Smooth muscle cell (in vitro differentiated cells): ENCODE data around the gene NEK11. TPM values are rescaled to one million over a fixed set of nuclear protein-coding genes. Genes with fewer than 3 reads are reported as not detected.

ENCODE experiments used
- DNase-seq: peaks from one replicate; lab custom pipeline; 2025; ENCODE audit not compliant: unreplicated experiment; lab: John Stamatoyannopoulos, UW
- H2AFZ ChIP-seq: fragments of 200-600 bp; sonication (generic); 2 replicates; pipeline ENCODE4 v1.6.0; 2016; ENCODE audit warnings: antibody characterized with exemption, low read depth, mild to moderate bottlenecking
- H3F3A ChIP-seq: fragments of 200-600 bp; sonication (generic); 2 replicates; pipeline ENCODE4 v1.6.0; 2017; ENCODE audit warnings: antibody characterized with exemption, low read depth
- H3K27ac ChIP-seq: fragments of 200-600 bp; sonication (generic); 2 replicates; pipeline ENCODE4 v1.5.1; 2016; ENCODE audit warnings: low read depth, mild to moderate bottlenecking
- H3K27me3 ChIP-seq: fragments of 200-600 bp; sonication (generic); 2 replicates; pipeline ENCODE4 v1.6.1; 2016; ENCODE audit warnings: low read depth, mild to moderate bottlenecking
- H3K36me3 ChIP-seq: fragments of 200-600 bp; sonication (generic); 2 replicates; pipeline ENCODE4 v1.5.1; 2016; ENCODE audit warnings: low read depth
- H3K4me1 ChIP-seq: fragments of 200-600 bp; sonication (generic); 2 replicates; pipeline ENCODE4 v1.5.1; 2016; ENCODE audit warnings: low read depth
- H3K4me2 ChIP-seq: fragments of 200-600 bp; sonication (generic); 2 replicates; pipeline ENCODE4 v1.6.0; 2016; ENCODE audit warnings: mild to moderate bottlenecking
- H3K4me3 ChIP-seq: fragments of 200-600 bp; sonication (generic); 2 replicates; pipeline ENCODE4 v1.5.1; 2016; ENCODE audit warnings: mild to moderate bottlenecking
- H3K79me2 ChIP-seq: fragments of 200-600 bp; sonication (generic); 2 replicates; pipeline ENCODE4 v1.6.0; 2016; ENCODE audit warnings: low read depth, mild to moderate bottlenecking
- H3K9ac ChIP-seq: fragments of 200-600 bp; sonication (generic); 2 replicates; pipeline ENCODE4 v1.6.0; 2016; ENCODE audit warnings: low read depth
- H3K9me3 ChIP-seq: fragments of 200-600 bp; sonication (generic); replicated peaks from 2 replicates; pipeline ENCODE4 v1.5.1; 2016; ENCODE audit warnings: low read depth
- H4K20me1 ChIP-seq: fragments of 200-600 bp; sonication (generic); 2 replicates; pipeline ENCODE4 v1.6.0; 2016; ENCODE audit warnings: low read depth
- CTCF ChIP-seq: fragments of 200-600 bp; sonication (generic); IDR thresholded peaks from 2 replicates; pipeline ENCODE4 v1.5.1; 2017; ENCODE audit warnings: borderline replicate concordance, mild to moderate bottlenecking, antibody characterized with exemption; ENCODE audit not compliant: insufficient read depth, poor library complexity, severe bottlenecking
- WGBS: methylation state at CpG from one replicate; pipeline ENCODE4 v1.1.7; 2016; ENCODE audit warnings: low lambda C conversion rate; 5-methylcytosine and 5-hydroxymethylcytosine counted together
- polyA plus RNA-seq: library from polyadenylated mRNA; unstranded; fragments of >200 nt; fragmentation: Nextera tagmentation; extraction: Ambion mirVana; gene quantifications from 2 replicates; pipeline ENCODE4 v1.2.1, GENCODE V29; 2016
- total RNA-seq: library from RNA; depleted of rRNA; stranded (reverse); fragments of >200 nt; gene quantifications from 2 replicates; pipeline ENCODE4 v1.2.3, GENCODE V29; 2014

The NEK11 gene
- total and polyA plus RNA-seq, 2 experiments from 2014 or later = 3.0 to 3.3 TPM

- Histone ChIP-seq H3K4me3 (no peak overlapping the region), H3K9ac (no peak overlapping the region), H4K20me1 (no peaks in the 10 kb centered on the region), H3K9me3 (no peaks in the 10 kb centered on the region), H3K4me2 (no peak overlapping the region), H3F3A (no peaks in the 10 kb centered on the region), H3K27ac (no peak overlapping the region), H2AFZ (no peak overlapping the region), H3K4me1 (peaks cover 5% of the 10 kb centered on the region), H3K36me3 (no peaks in the 10 kb centered on the region), H3K27me3 (no peaks in the 10 kb centered on the region), H3K79me2 (no peaks in the 10 kb centered on the region)
- 91% methylated on average over 2 of the region's 2 CpGs for WGBS
- DNase-seq = no peak
- no peak for TF ChIP-seq CTCF
Observed at GRCh38 chr3:131047582-131047981, 20.9 kb downstream of the NEK11 start.

GRCh38 chr3:131048030-131048429 lies 21.4 kb downstream of the NEK11 start:
- Histone ChIP-seq H3K4me2 (no peak overlapping the region), H3K27ac (no peak overlapping the region), H3K4me1 (peaks cover 5% of the 10 kb centered on the region), H3K9ac (no peak overlapping the region), H3F3A (no peaks in the 10 kb centered on the region), H3K36me3 (no peaks in the 10 kb centered on the region), H3K27me3 (no peaks in the 10 kb centered on the region), H2AFZ (no peak overlapping the region), H3K79me2 (no peaks in the 10 kb centered on the region), H4K20me1 (no peaks in the 10 kb centered on the region), H3K9me3 (no peaks in the 10 kb centered on the region), H3K4me3 (no peak overlapping the region)
- no peak for DNase-seq
- TF ChIP-seq CTCF = no peak
- WGBS = 86% methylated on average over 7 of the region's 7 CpGs

GRCh38 chr3:131050001-131050400 lies 23.3 kb downstream of the NEK11 start:
- Histone ChIP-seq H4K20me1 (no peaks in the 10 kb centered on the region), H3K9me3 (no peaks in the 10 kb centered on the region), H3K4me2 (no peak overlapping the region), H3K27me3 (no peaks in the 10 kb centered on the region), H3K79me2 (no peaks in the 10 kb centered on the region), H3K4me1 (peaks cover 5% of the 10 kb centered on the region), H3K27ac (no peak overlapping the region), H3F3A (no peaks in the 10 kb centered on the region), H2AFZ (no peak overlapping the region), H3K9ac (no peak overlapping the region), H3K4me3 (no peak overlapping the region), H3K36me3 (no peaks in the 10 kb centered on the region)
- 82% methylated on average over 3 of the region's 3 CpGs for WGBS
- no peak for TF ChIP-seq CTCF
- DNase-seq = no peak

GRCh38 chr3:131053043-131053859 lies 26.6 kb downstream of the NEK11 start:
- Histone ChIP-seq H2AFZ (no peak overlapping the region), H3K4me2 (no peak overlapping the region), H3K36me3 (no peaks in the 10 kb centered on the region), H3K9ac (no peak overlapping the region), H3K4me1 (peaks cover 5% of the 10 kb centered on the region), H4K20me1 (no peaks in the 10 kb centered on the region), H3K4me3 (no peak overlapping the region), H3K27me3 (no peaks in the 10 kb centered on the region), H3K27ac (no peak overlapping the region), H3K9me3 (no peaks in the 10 kb centered on the region), H3F3A (no peaks in the 10 kb centered on the region), H3K79me2 (no peaks in the 10 kb centered on the region)
- DNase-seq = no peak
- peak; percentile 42 for TF ChIP-seq CTCF
- 93% methylated on average over 3 of the region's 3 CpGs for WGBS
